H9 (cell line): ENCODE data around the gene NR5A1. TPM values are rescaled to one million over a fixed set of nuclear protein-coding genes. Genes with fewer than 3 reads are reported as not detected.

Source experiments
- DNase-seq: peaks from one replicate; pipeline ENCODE4 v3.0.0-alpha.2; 2017
- H2AFZ ChIP-seq: one replicate; pipeline ENCODE4 v1.6.1; 2013; ENCODE audit warnings: mild to moderate bottlenecking, low read length, control low read depth, moderate library complexity
- H2AK5ac ChIP-seq: 2 replicates; pipeline ENCODE4 v1.6.1; 2013; ENCODE audit warnings: low read length, control low read depth, mixed read lengths; ENCODE audit not compliant: insufficient read length
- H2BK120ac ChIP-seq: one replicate; pipeline ENCODE4 v1.6.1; 2013; ENCODE audit warnings: low read depth, mild to moderate bottlenecking, low read length, control low read depth, inconsistent platforms; ENCODE audit not compliant: poor library complexity, severe bottlenecking
- H2BK12ac ChIP-seq: 2 replicates; pipeline ENCODE4 v1.6.1; 2013; ENCODE audit warnings: low read length, control low read depth, mixed read lengths, low read depth; ENCODE audit not compliant: insufficient read length
- H2BK15ac ChIP-seq: 2 replicates; pipeline ENCODE4 v1.6.1; 2013; ENCODE audit warnings: low read depth, low read length, control low read depth
- H2BK20ac ChIP-seq: one replicate; pipeline ENCODE4 v1.6.1; 2013; ENCODE audit warnings: low read depth, mild to moderate bottlenecking, low read length, control low read depth, inconsistent platforms; ENCODE audit not compliant: poor library complexity, severe bottlenecking
- H2BK5ac ChIP-seq: 2 replicates; pipeline ENCODE4 v1.6.1; 2013; ENCODE audit warnings: low read length, control low read depth, mixed read lengths; ENCODE audit not compliant: insufficient read length
- H3K14ac ChIP-seq: 2 replicates; pipeline ENCODE4 v1.6.1; 2013; ENCODE audit warnings: low read length, control low read depth; ENCODE audit not compliant: insufficient read depth
- H3K18ac ChIP-seq: 2 replicates; pipeline ENCODE4 v1.6.1; 2013; ENCODE audit warnings: low read depth, mild to moderate bottlenecking, mixed read lengths, low read length, control low read depth; ENCODE audit not compliant: insufficient read length
- H3K23ac ChIP-seq: 2 replicates; pipeline ENCODE4 v1.6.1; 2013; ENCODE audit warnings: low read length, control low read depth, mixed read lengths, low read depth; ENCODE audit not compliant: insufficient read length
- H3K23me2 ChIP-seq: 2 replicates; pipeline ENCODE4 v1.6.1; 2013; ENCODE audit warnings: low read depth, mild to moderate bottlenecking, mixed read lengths, low read length, control low read depth; ENCODE audit not compliant: insufficient read length, poor library complexity, severe bottlenecking
- H3K27ac ChIP-seq: 2 replicates; pipeline ENCODE4 v1.5.1; 2013; ENCODE audit warnings: low read length, control low read depth, mixed read lengths, low read depth; ENCODE audit not compliant: insufficient read length
- H3K27me3 ChIP-seq: 2 replicates; pipeline ENCODE4 v1.6.1; 2013; ENCODE audit warnings: low read length, control low read depth, inconsistent platforms; ENCODE audit not compliant: insufficient read depth
- H3K4ac ChIP-seq: 2 replicates; pipeline ENCODE4 v1.6.1; 2013; ENCODE audit warnings: low read depth, mild to moderate bottlenecking, control low read depth, inconsistent platforms, low read length, moderate library complexity
- H3K4me1 ChIP-seq: 2 replicates; pipeline ENCODE4 v1.6.1; 2013; ENCODE audit warnings: low read length, control low read depth, inconsistent platforms; ENCODE audit not compliant: insufficient read depth
- H3K4me2 ChIP-seq: 2 replicates; pipeline ENCODE4 v1.6.1; 2013; ENCODE audit warnings: low read length, control low read depth, mixed read lengths; ENCODE audit not compliant: insufficient read length, insufficient read depth
- H3K56ac ChIP-seq: 2 replicates; pipeline ENCODE4 v1.6.1; 2013; ENCODE audit warnings: low read depth, mild to moderate bottlenecking, mixed read lengths, low read length, control low read depth; ENCODE audit not compliant: insufficient read length
- H3K79me1 ChIP-seq: 2 replicates; pipeline ENCODE4 v1.6.1; 2013; ENCODE audit warnings: low read depth, mild to moderate bottlenecking, moderate library complexity, low read length, control low read depth, inconsistent platforms; ENCODE audit not compliant: insufficient read depth, poor library complexity, severe bottlenecking
- H3K79me2 ChIP-seq: 2 replicates; pipeline ENCODE4 v1.6.1; 2013; ENCODE audit warnings: low read length, control low read depth, inconsistent platforms; ENCODE audit not compliant: insufficient read depth
- H3K9ac ChIP-seq: 2 replicates; pipeline ENCODE4 v1.6.1; 2013; ENCODE audit warnings: low read length, control low read depth, mixed read lengths; ENCODE audit not compliant: insufficient read length; ENCODE audit errors: extremely low read depth
- H3K9me3 ChIP-seq: one replicate; pipeline ENCODE4 v1.6.1; 2013; ENCODE audit warnings: low read depth, low read length, inconsistent platforms; ENCODE audit not compliant: control insufficient read depth
- H3T11ph ChIP-seq: one replicate; pipeline ENCODE4 v1.6.1; 2013; ENCODE audit warnings: mild to moderate bottlenecking, low read length, control low read depth, inconsistent platforms
- H4K20me1 ChIP-seq: one replicate; pipeline ENCODE4 v1.6.1; 2013; ENCODE audit not compliant: control insufficient read depth, insufficient read length, insufficient read depth
- H4K5ac ChIP-seq: 2 replicates; pipeline ENCODE4 v1.6.1; 2013; ENCODE audit warnings: low read depth, mild to moderate bottlenecking, mixed read lengths, low read length, control low read depth; ENCODE audit not compliant: insufficient read length
- H4K8ac ChIP-seq: replicated peaks from 2 replicates; pipeline ENCODE4 v1.6.1; 2013; ENCODE audit warnings: low read length, control low read depth, mixed read lengths, low read depth; ENCODE audit not compliant: insufficient read length
- H4K91ac ChIP-seq: 2 replicates; pipeline ENCODE4 v1.6.1; 2013; ENCODE audit warnings: low read depth, mild to moderate bottlenecking, moderate library complexity, mixed read lengths, low read length, control low read depth; ENCODE audit not compliant: insufficient read length
- H3K27ac Mint-ChIP-seq, 3 experiments: 2 replicates in 2 of 3; 3 replicates in 1 of 3; pipeline ENCODE4 v1.8.0; 2020 to 2021; ENCODE audit warnings: mixed read lengths in 3 of 3, mild to moderate bottlenecking in 1 of 3, moderate library complexity in 1 of 3
- H3K27me3 Mint-ChIP-seq: 2 replicates; pipeline ENCODE4 v1.8.0; 2021; ENCODE audit warnings: low read depth, mild to moderate bottlenecking, moderate library complexity, mixed read lengths
- H3K36me3 Mint-ChIP-seq, 3 experiments: 2 replicates in 2 of 3; 3 replicates in 1 of 3; pipeline ENCODE4 v1.8.0; 2020 to 2021; ENCODE audit warnings: low read depth in 3 of 3, mixed read lengths in 3 of 3; ENCODE audit not compliant: insufficient read depth in 1 of 3
- H3K4me1 Mint-ChIP-seq, 2 experiments: 2 replicates each; pipeline ENCODE4 v1.8.0; 2020; ENCODE audit warnings: mixed read lengths in 2 of 2
- H3K4me3 Mint-ChIP-seq, 2 experiments: 2 replicates in 1 of 2; 3 replicates in 1 of 2; pipeline ENCODE4 v1.8.0; 2020 to 2021; ENCODE audit warnings: mild to moderate bottlenecking in 2 of 2, mixed read lengths in 2 of 2, moderate library complexity in 1 of 2
- H3K9me3 Mint-ChIP-seq, 2 experiments: 2 replicates in 1 of 2; 3 replicates in 1 of 2; pipeline ENCODE4 v1.8.0; 2020; ENCODE audit warnings: mild to moderate bottlenecking in 2 of 2, mixed read lengths in 2 of 2, moderate library complexity in 1 of 2
- CTCF ChIP-seq: fragments of 200-600 bp; sonication (generic); conservative IDR thresholded peaks from 3 replicates; pipeline ENCODE4 v1.8.0; 2021; ENCODE audit warnings: antibody characterized with exemption, mild to moderate bottlenecking
- WGBS: extraction: QIAGEN DNeasy Blood & Tissue Kit; methylation state at CpG from one replicate; pipeline ENCODE4 v1.1.7; 2013; ENCODE audit warnings: missing lambda C conversion rate, low lambda C conversion rate, mixed read lengths; ENCODE audit not compliant: insufficient read length; ENCODE audit errors: extremely low coverage; 5-methylcytosine and 5-hydroxymethylcytosine counted together
- total RNA-seq: library from RNA; stranded (reverse); gene quantifications from 2 replicates; pipeline ENCODE4 v1.2.1, GENCODE V29; 2021

Gene NR5A1
- total RNA-seq, 1 experiment from 2014 or later, result 0.37 TPM

GRCh38 chr9:124447297-124447661 lies 59.9 kb downstream of the NR5A1 start:
- H3K27me3 ChIP-seq, result peaks cover 6% of the 10 kb centered on the region
- peaks cover 29% of the 10 kb centered on the region for H3K27me3 Mint-ChIP-seq
- H3K79me2 ChIP-seq, result no peaks in the 10 kb centered on the region
- no peak overlapping the region for H3K56ac ChIP-seq
- H3K36me3 Mint-ChIP-seq, result no peaks in the 10 kb centered on the region
- H3K27ac ChIP-seq, result no peak overlapping the region
- H3T11ph ChIP-seq, result no peak overlapping the region
- no peak overlapping the region for H4K5ac ChIP-seq
- no peak overlapping the region for H3K18ac ChIP-seq
- no peak overlapping the region for H2AFZ ChIP-seq
- no peak overlapping the region for H4K91ac ChIP-seq
- H3K4ac ChIP-seq, result no peak overlapping the region
- no peaks in the 10 kb centered on the region for H4K20me1 ChIP-seq
- H3K23me2 ChIP-seq, result peaks cover 5% of the 10 kb centered on the region
- no peak overlapping the region for H3K9ac ChIP-seq
- no peak overlapping the region for H3K14ac ChIP-seq
- no CpG with 5 or more reads among the region's 4 CpGs for WGBS
- H2BK20ac ChIP-seq, result no peak overlapping the region
- H3K4me1 Mint-ChIP-seq, result peaks cover 13 to 22% of the 10 kb centered on the region in 2 experiments
- no peak overlapping the region for H2BK120ac ChIP-seq
- no peak overlapping the region for H2AK5ac ChIP-seq
- no peak overlapping the region for H3K4me3 Mint-ChIP-seq
- no peak overlapping the region for H3K23ac ChIP-seq
- no peak overlapping the region for H3K4me2 ChIP-seq
- no peak for TF ChIP-seq CTCF
- no peak overlapping the region for H3K27ac Mint-ChIP-seq
- H2BK5ac ChIP-seq, result no peak overlapping the region
- no peak overlapping the region for H2BK15ac ChIP-seq
- H3K4me1 ChIP-seq, result no peaks in the 10 kb centered on the region; the same call in 1 of the 2 replicates
- H3K9me3 Mint-ChIP-seq, result peaks cover 0 to 1% of the 10 kb centered on the region in 2 experiments; a peak in 2 of 5 replicates
- no peaks in the 10 kb centered on the region for H3K79me1 ChIP-seq
- no peak overlapping the region for H4K8ac ChIP-seq
- DNase-seq, result no peak
- no peak overlapping the region for H2BK12ac ChIP-seq
- H3K9me3 ChIP-seq, result no peaks in the 10 kb centered on the region
